HG02938 (cell line): Measurements from ENCODE around the gene TMEM51.

ENCODE experiments used
- ATAC-seq: cut with Tn5 transposase; IDR thresholded peaks from one replicate; pipeline ENCODE4 v1.9.1; 2021; ENCODE audit warnings: mild to moderate bottlenecking, moderate library complexity; ENCODE audit not compliant: unreplicated experiment

TMEM51 gene

GRCh38 chr1:15153184-15153841 is at the start of gene TMEM51:
TMEM51 (plus strand) TSS chr1:15153747; CDS start chr1:15215088, 61,341 bp downstream.
- ATAC-seq, result no peak

- no peak for ATAC-seq
Measured at GRCh38 chr1:15103906-15104305, 49.6 kb upstream of the TMEM51 start.

GRCh38 chr1:15104768-15105167 is 48.8 kb upstream of the TMEM51 start:
- ATAC-seq, result no peak

GRCh38 chr1:15106608-15107007 is 46.9 kb upstream of the TMEM51 start:
- ATAC-seq, result no peak

GRCh38 chr1:15107058-15107687 is 46.4 kb upstream of the TMEM51 start:
- no peak for ATAC-seq

- ATAC-seq, result no peak
Measured at GRCh38 chr1:15107911-15108310, 45.6 kb upstream of the TMEM51 start.

GRCh38 chr1:15110128-15110866 is 43.2 kb upstream of the TMEM51 start:
- ATAC-seq, result no peak

GRCh38 chr1:15110867-15111230 is 42.7 kb upstream of the TMEM51 start:
- ATAC-seq, result no peak

GRCh38 chr1:15113146-15113545 is 40.4 kb upstream of the TMEM51 start:
- ATAC-seq, result no peak

- ATAC-seq, result no peak
Measured at GRCh38 chr1:15114884-15115283, 38.7 kb upstream of the TMEM51 start.

GRCh38 chr1:15115542-15116330 is 37.8 kb upstream of the TMEM51 start:
- no peak for ATAC-seq

GRCh38 chr1:15116966-15117365 is 36.6 kb upstream of the TMEM51 start:
- ATAC-seq, result no peak

- ATAC-seq, result no peak
Measured at GRCh38 chr1:15117671-15118325, 35.7 kb upstream of the TMEM51 start.

- no peak for ATAC-seq
Measured at GRCh38 chr1:15118579-15118978, 35.0 kb upstream of the TMEM51 start.

- ATAC-seq, result no peak
Measured at GRCh38 chr1:15120251-15120945, 33.1 kb upstream of the TMEM51 start.

GRCh38 chr1:15122331-15122730 is 31.2 kb upstream of the TMEM51 start:
- no peak for ATAC-seq

- no peak for ATAC-seq
Measured at GRCh38 chr1:15123270-15123669, 30.3 kb upstream of the TMEM51 start.

- ATAC-seq, result no peak
Measured at GRCh38 chr1:15123925-15124324, 29.6 kb upstream of the TMEM51 start.

- ATAC-seq, result no peak
Measured at GRCh38 chr1:15124362-15125100, 29.0 kb upstream of the TMEM51 start.
